Heart left ventricle (tissue), 16 donors: ENCODE data around the gene PSMD9. TPM values are rescaled to one million over a fixed set of nuclear protein-coding genes. Genes with fewer than 3 reads are reported as not detected.
"Not testable (repeated sequence)": the region's sequence is repeated elsewhere in the genome, so short reads cannot be mapped to it uniquely, and the experiment has no call there.

Experiments
- ATAC-seq, 4 donors: fragments of 200-7000 bp; cut with Tn5 transposase; one replicate each; pipeline ENCODE4 v1.9.1; 2020 to 2022; ENCODE audit warnings: moderate library complexity in 4 of 4, mild to moderate bottlenecking in 3 of 4, moderate number of reproducible peaks in 1 of 4
- DNase-seq, 5 donors: peaks; one replicate each; pipeline ENCODE4 v3.0.0-alpha.2; 2020
- H3K27ac ChIP-seq, 12 donors: fragments of 200-600 bp; sonication (generic) in 4 of 12; one replicate each; pipeline versions ENCODE4 v1.5.0 to v1.8.0; 2016 to 2022; ENCODE audit warnings: mild to moderate bottlenecking in 2 of 12
- H3K27me3 ChIP-seq, 9 donors: fragments of 200-600 bp; sonication (generic) in 2 of 9; one replicate each; pipeline versions ENCODE4 v1.5.1 to v1.8.0; 2016 to 2022; ENCODE audit warnings: mild to moderate bottlenecking in 3 of 9
- H3K36me3 ChIP-seq, 9 donors: fragments of 200-600 bp; sonication (generic) in 2 of 9; one replicate each; pipeline versions ENCODE4 v1.5.0 to v1.8.0; 2018 to 2022; ENCODE audit warnings: mild to moderate bottlenecking in 2 of 9
- H3K4me1 ChIP-seq, 12 donors: fragments of 200-600 bp; sonication (generic) in 4 of 12; one replicate each; pipeline versions ENCODE4 v1.5.0 to v1.8.0; 2016 to 2022; ENCODE audit warnings: mild to moderate bottlenecking in 3 of 12
- H3K4me3 ChIP-seq, 12 donors: fragments of 200-600 bp; sonication (generic) in 4 of 12; one replicate each; pipeline versions ENCODE4 v1.5.0 to v1.8.0; 2017 to 2022; ENCODE audit warnings: mild to moderate bottlenecking in 9 of 12, moderate library complexity in 4 of 12
- H3K9me3 ChIP-seq, 12 donors: fragments of 200-600 bp; sonication (generic) in 4 of 12; one replicate each; pipeline versions ENCODE4 v1.5.0 to v1.8.0; 2016 to 2022; ENCODE audit warnings: mild to moderate bottlenecking in 1 of 12
- CTCF ChIP-seq, 12 donors: fragments of 200-600 bp; sonication (generic) in 4 of 12; IDR thresholded peaks; one replicate each; pipeline versions ENCODE4 v1.5.0 to v1.8.0; 2018 to 2022; ENCODE audit warnings: antibody characterized with exemption in 12 of 12, mild to moderate bottlenecking in 5 of 12
- POLR2A ChIP-seq, 2 donors: fragments of 450-650 bp; IDR thresholded peaks; one replicate each; pipeline ENCODE4 v1.6.1; 2017; ENCODE audit warnings: antibody characterized with exemption in 2 of 2, mild to moderate bottlenecking in 2 of 2, moderate library complexity in 2 of 2
- WGBS, 4 donors: extraction: QIAGEN DNeasy Blood & Tissue Kit in 2 of 4; methylation state at CpG; one replicate each; pipeline versions ENCODE4 v1.1.5 to v1.1.7; 2013 to 2018; 5-methylcytosine and 5-hydroxymethylcytosine counted together
- intact Hi-C, 10 donors: fragments of 100-400 bp; cut with DNase I; formaldehyde crosslinking; loops; one replicate each; pipeline versions ENCODE4 v1.11.1 to v1.14.2; 2022
- polyA plus RNA-seq, 2 donors: library from polyadenylated mRNA; stranded (reverse); fragments of 200-250 nt; gene quantifications; one replicate each; pipeline ENCODE4 v1.2.3, GENCODE V29; 2013
- total RNA-seq, 9 donors: library from RNA; depleted of rRNA in 2 of 9; stranded (reverse); fragments of >200 nt in 2 of 9; fragmentation: NEBNext Ultra II Directional in 3 of 9; extraction: Animal tissue kit (Norgen Biotek cat#: 25700) in 3 of 9; gene quantifications; one replicate each; pipeline versions ENCODE4 v1.1.0 to v1.2.4, GENCODE V29; 2016 to 2023
- donor health status: ischemic (EF 13 %, LVEDD 7.1; RV severe dilation, severe dysfunction).
- donor health status: healthy with polysubstance abuse.
- donor health status: DM: no; HTN: yes; CAD: no.
- donor health status: DM: no; HTN: no; CAD: no.
- donor health status: ischemic (EF 25% LVEDD 6.9; RV normal size, moderate dysfunction).
- donor health status: ischemic (EF 25% LVEDD 5.7; RV mildly dilated, moderate dysfunction).
- donor health status: healthy.
- donor health status: DM: yes; HTN: yes; CAD: no.
- donor health status: ischemic (EF 35%, LVEDD 5.7; RV mildly dilated, moderate dysfunction).
- donor health status: nonischemic (EF 11% LVEDD 7.7; RV severe dilation, severe dysfunction).
- donor health status: DM: yes; HTN: yes; CAD: no.
- donor health status: PGD.
- donor health status: ischemic (EF 29% LVEDD 5.4; RV normal size, mild dysfunction).
- donor health status: nonischemic (EF 23%, LVEDD 6.1; RV moderate dilation, normal function).

The PSMD9 gene
- total and polyA plus RNA-seq, 11 donors, result 24.8 to 133 (median 37.9) TPM

- Histone ChIP-seq H3K4me3 (no peak overlapping the region), H3K9me3 (no peaks in the 10 kb centered on the region), H3K27ac (no peak overlapping the region), H3K4me1 (peaks cover 0 to 33% (median 17%) of the 10 kb centered on the region in 12 donors), H3K27me3 (no peaks in the 10 kb centered on the region), H3K36me3 (no peaks in the 10 kb centered on the region)
- DNase-seq (no peak), ATAC-seq (no peak)
- intact Hi-C loops, result no loop called here
- TF ChIP-seq CTCF (IDR thresholded peaks at IDR 0.05) (no peak), POLR2A (IDR thresholded peaks at IDR 0.05) (no peak)
- WGBS, 4 donors, result 76 to 84% (median 79%) methylated on average over 7 of the region's 7 CpGs
Observed at GRCh38 chr12:121926874-121927706, 38.5 kb downstream of the PSMD9 start.

- Histone ChIP-seq H3K4me1 (peaks cover 0 to 33% (median 17%) of the 10 kb centered on the region in 12 donors), H3K4me3 (no peak overlapping the region), H3K27ac (no peak overlapping the region), H3K9me3 (no peaks in the 10 kb centered on the region), H3K36me3 (no peaks in the 10 kb centered on the region), H3K27me3 (no peaks in the 10 kb centered on the region)
- intact Hi-C loops, result no loop called here
- DNase-seq (no peak), ATAC-seq (no peak)
- 80 to 89% (median 83%) methylated on average over 5 of the region's 5 CpGs for WGBS, 4 donors
- TF ChIP-seq CTCF (IDR thresholded peaks at IDR 0.05) (no peak), POLR2A (IDR thresholded peaks at IDR 0.05) (no peak)
Observed at GRCh38 chr12:121927813-121928212, 39.2 kb downstream of the PSMD9 start.

GRCh38 chr12:121929545-121929944, 41.0 kb downstream of the PSMD9 start:
- H3K4me3 ChIP-seq, ATAC-seq, H3K27me3 ChIP-seq, DNase-seq, H3K9me3 ChIP-seq, intact Hi-C loops, H3K27ac ChIP-seq, H3K36me3 ChIP-seq: not testable (repeated sequence)
- 95 to 99% (median 97%) methylated on average over 7 of the region's 7 CpGs for WGBS, 4 donors
- peaks cover 0 to 20% (median 9%) of the 10 kb centered on the region in 12 donors for H3K4me1 ChIP-seq

- intact Hi-C loops, result no loop called here
- WGBS, 4 donors, result 89 to 93% (median 92%) methylated on average over 4 of the region's 4 CpGs
- Histone ChIP-seq H3K36me3 (no peaks in the 10 kb centered on the region), H3K27me3 (no peaks in the 10 kb centered on the region), H3K9me3 (no peaks in the 10 kb centered on the region), H3K27ac (no peak overlapping the region), H3K4me3 (no peak overlapping the region), H3K4me1 (peaks cover 0 to 13% (median 0%) of the 10 kb centered on the region in 12 donors)
- no peak for TF ChIP-seq POLR2A (IDR thresholded peaks at IDR 0.05)
- no peak for TF ChIP-seq CTCF (IDR thresholded peaks at IDR 0.05)
- no peak for ATAC-seq
- no peak for DNase-seq
Observed at GRCh38 chr12:121930862-121931261, 42.3 kb downstream of the PSMD9 start.
